K562 (cell line): ENCODE results near the gene NABP1. TPM values are rescaled to one million over a fixed set of nuclear protein-coding genes. Genes with fewer than 3 reads are reported as not detected.

Source experiments
- ATAC-seq: fragments of 200-7000 bp; cut with Tn5 transposase; 3 replicates; pipeline ENCODE4 v1.9.1; 2020; ENCODE audit warnings: moderate library complexity
- BruUV-seq: library from RNA; stranded (reverse); fragments of 400-500 nt; replicated peaks from 2 replicates; lab custom pipeline; 2021; lab: Mats Ljungman, UMichigan
- CTCF ChIA-PET: fragments of 300-600 bp; formaldehyde crosslinking; extraction: SDS; loops from one replicate; lab custom pipeline; 2021; ENCODE audit warnings: low intra/inter-chr PET ratio; lab: Yijun Ruan, JAX
- POLR2A ChIA-PET: fragments of 300-600, 350-650 bp; sonication (Branson Sonifier 250); formaldehyde crosslinking; extraction: SDS; loops from one replicate; lab custom pipeline; 2021; ENCODE audit warnings: antibody characterized with exemption, inconsistent platforms; lab: Yijun Ruan, JAX
- DNase-seq, 4 experiments: peaks; one replicate each; pipeline versions ENCODE4 v3.0.0 to v3.0.0-alpha.2; 2011 to 2018; ENCODE audit warnings: low spot score in 3 of 4, mixed read lengths in 3 of 4; ENCODE audit errors: extremely low read depth in 1 of 4
- FAIRE-seq: peaks from 2 replicates; lab custom pipeline; 2011; peaks lifted over from hg19 to GRCh38; lab: Jason Lieb, UNC
- H2AFZ ChIP-seq: 2 replicates; pipeline ENCODE4 v1.6.0; 2011; ENCODE audit warnings: low read depth, low read length, control low read depth, inconsistent platforms
- H3K27ac ChIP-seq: fragments of 200-600 bp; 3 replicates; pipeline ENCODE4 v1.8.0; 2011; ENCODE audit warnings: low read depth, mild to moderate bottlenecking, control low read depth, inconsistent platforms, low read length, moderate library complexity, mixed read lengths; ENCODE audit errors: extremely low read depth
- H3K27me3 ChIP-seq, 2 experiments: fragments of 300-600 bp in 1 of 2; 2 replicates in 1 of 2; 3 replicates in 1 of 2; pipeline versions ENCODE4 v1.6.0 to v1.8.0; 2011; ENCODE audit warnings: inconsistent platforms in 2 of 2, low read length in 2 of 2, mild to moderate bottlenecking in 1 of 2, mixed read lengths in 1 of 2, moderate library complexity in 1 of 2; ENCODE audit not compliant: control insufficient read depth in 2 of 2, insufficient read depth in 2 of 2
- H3K36me3 ChIP-seq: fragments of 300-600 bp; 3 replicates; pipeline ENCODE4 v1.8.0; 2011; ENCODE audit warnings: mild to moderate bottlenecking, low read length, inconsistent platforms; ENCODE audit not compliant: control insufficient read depth, insufficient read depth
- H3K4me1 ChIP-seq, 2 experiments: fragments of 200-600 bp in 1 of 2; replicated peaks in 1 of 2; 2 replicates in 1 of 2; 3 replicates in 1 of 2; pipeline versions ENCODE4 v1.5.1 to v1.8.0; 2011; ENCODE audit warnings: inconsistent platforms in 2 of 2, low read length in 2 of 2, mild to moderate bottlenecking in 1 of 2, mixed read lengths in 1 of 2, moderate library complexity in 1 of 2; ENCODE audit not compliant: control insufficient read depth in 2 of 2, insufficient read depth in 2 of 2
- H3K4me2 ChIP-seq: 2 replicates; pipeline ENCODE4 v1.6.1; 2011; ENCODE audit warnings: low read length, control low read depth, inconsistent platforms, mixed read lengths; ENCODE audit not compliant: insufficient read depth
- H3K4me3 ChIP-seq: fragments of 200-600 bp; sonication (generic), shearing (Covaris generic); 2 replicates; pipeline ENCODE4 v1.5.1; 2016; ENCODE audit warnings: control low read depth, inconsistent platforms
- H3K79me2 ChIP-seq: fragments of 200-600 bp; 3 replicates; pipeline ENCODE4 v1.8.0; 2011; ENCODE audit warnings: low read length, inconsistent platforms; ENCODE audit not compliant: control insufficient read depth, insufficient read depth
- H3K9ac ChIP-seq, 2 experiments: 2 replicates each; pipeline versions ENCODE4 v1.6.0 to v1.6.1; 2011; ENCODE audit warnings: low read depth in 2 of 2, low read length in 2 of 2, control low read depth in 1 of 2, inconsistent platforms in 1 of 2, mild to moderate bottlenecking in 1 of 2, mixed read lengths in 1 of 2; ENCODE audit not compliant: insufficient read depth in 1 of 2
- H3K9me1 ChIP-seq: one replicate; pipeline ENCODE4 v1.6.0; 2011; ENCODE audit warnings: inconsistent platforms, mild to moderate bottlenecking, low read length, moderate library complexity; ENCODE audit not compliant: control insufficient read depth, insufficient read depth
- H3K9me3 ChIP-seq: replicated peaks from 2 replicates; pipeline ENCODE4 v1.5.1; 2011; ENCODE audit warnings: low read depth, low read length, inconsistent platforms; ENCODE audit not compliant: control insufficient read depth, insufficient read depth
- H4K20me1 ChIP-seq: replicated peaks from 2 replicates; pipeline ENCODE4 v1.6.1; 2011; ENCODE audit warnings: low read length, inconsistent platforms, mixed read lengths; ENCODE audit not compliant: control insufficient read depth, insufficient read depth
- ARID4B ChIP-seq: sonication (generic); formaldehyde crosslinking; IDR thresholded peaks from 2 replicates; pipeline ENCODE4 v1.8.0; 2022; ENCODE audit warnings: mild to moderate bottlenecking, missing genetic modification reagents
- CREB5 ChIP-seq: fragments of 250-450 bp; sonication (Bioruptor Pico); IDR thresholded peaks from 2 replicates; pipeline ENCODE4 v1.5.0; 2020; ENCODE audit warnings: mild to moderate bottlenecking
- DMBX1 ChIP-seq: fragments of 250-450 bp; sonication (Bioruptor Pico); IDR thresholded peaks from 2 replicates; pipeline ENCODE4 v1.8.0; 2022; ENCODE audit warnings: inconsistent platforms, mild to moderate bottlenecking, moderate library complexity, borderline replicate concordance
- E2F8 ChIP-seq: fragments of 450-650 bp; IDR thresholded peaks from 2 replicates; pipeline ENCODE4 v1.7.1; 2018; ENCODE audit warnings: mild to moderate bottlenecking, low read depth; ENCODE audit not compliant: partially characterized antibody
- SMARCC2 ChIP-seq: fragments of 450-650 bp; IDR thresholded peaks from 2 replicates; pipeline ENCODE4 v1.6.1; 2017; ENCODE audit warnings: antibody characterized with exemption, moderate library complexity, mild to moderate bottlenecking, low read depth
- SNIP1 ChIP-seq: fragments of 450-650 bp; IDR thresholded peaks from 2 replicates; pipeline ENCODE4 v1.7.1; 2017; ENCODE audit warnings: low read depth, mild to moderate bottlenecking
- TARDBP ChIP-seq: fragments of 450-650 bp; IDR thresholded peaks from 2 replicates; pipeline ENCODE4 v1.6.1; 2016
- TCF7L2 ChIP-seq: fragments of 150-350 bp; IDR thresholded peaks from 2 replicates; pipeline ENCODE4 v1.6.1; 2016; ENCODE audit warnings: low read depth, mild to moderate bottlenecking, low read length, moderate library complexity
- THAP7 ChIP-seq: fragments of 250-450 bp; sonication (Bioruptor Pico); IDR thresholded peaks from 2 replicates; pipeline ENCODE4 v1.5.0; 2021
- ZBED1 ChIP-seq: IDR thresholded peaks from 2 replicates; pipeline ENCODE4 v1.6.1; 2014
- ZBTB43 ChIP-seq: sonication (generic); formaldehyde crosslinking; IDR thresholded peaks from 2 replicates; pipeline ENCODE4 v1.8.0; 2023; ENCODE audit warnings: mild to moderate bottlenecking, missing genetic modification reagents
- WGBS: fragments of 100-300 bp; shearing (Covaris generic); methylation state at CpG from one replicate; pipeline ENCODE4 v1.1.6; 2016; ENCODE audit warnings: low coverage, mixed read lengths; ENCODE audit not compliant: insufficient coverage; ENCODE audit errors: missing lambda C conversion rate; 5-methylcytosine and 5-hydroxymethylcytosine counted together
- in situ Hi-C: fragments of 300-500 bp; cut with MboI; formaldehyde crosslinking; loops from 4 replicates; pipeline ENCODE4 v1.15.0; 2018; ENCODE audit warnings: inconsistent platforms, mixed read lengths
- intact Hi-C: fragments of 100-400 bp; cut with micrococcal nuclease; formaldehyde crosslinking; loops from 2 replicates; pipeline ENCODE4 v1.14.2; 2022
- polyA plus RNA-seq, 8 experiments: library from polyadenylated mRNA; depleted of rRNA in 4 of 8; stranded (reverse) in 5 of 8; unstranded in 3 of 8; fragments of >200 nt; fragmentation: Nextera tagmentation in 2 of 8; fragmentation: Illumina TruSeq in 1 of 8; extraction: Ambion mirVana in 2 of 8; extraction: Trizol in 1 of 8; gene quantifications; 2 replicates each; pipeline versions ENCODE4 v1.2.1 to v1.2.3, GENCODE V29; 2011 to 2014; ENCODE audit warnings: inconsistent platforms in 1 of 8, missing spikeins in 1 of 8
- total RNA-seq, 7 experiments: library from RNA; depleted of rRNA in 6 of 7; stranded (reverse); fragments of >200 nt in 6 of 7; fragmentation: Illumina TruSeq in 2 of 7; extraction: Trizol in 2 of 7; gene quantifications; 2 replicates each; pipeline versions ENCODE4 v1.2.1 to v1.2.3, GENCODE V29; 2011 to 2021; ENCODE audit warnings: low replicate concordance in 1 of 7

NABP1 gene
- total and polyA plus RNA-seq, 9 of the 15 experiments (the other 6 are each of a cell fraction or from before 2014, with no cell fraction given): 12.8 to 44.0 (median 20.2) TPM

GRCh38 chr2:191691898-191692297 is 14.0 kb downstream of the NABP1 start:
- DNase-seq: no peak
- no peaks in the 10 kb centered on the region for H3K9me1 ChIP-seq
- no peak overlapping the region for H2AFZ ChIP-seq
- no peak overlapping the region for H3K27ac ChIP-seq
- ChIA-PET POLR2A (interaction anchor here (0.6 to 2.1 kb wide), 10 partner anchors 9 to 136 kb away, joined by 3 to 14 read pairs (median 4); no protein-coding TSS in a partner anchor), CTCF (interaction anchor here (1.2 to 1.9 kb wide), 2 partner anchors 123 to 126 kb away, joined by 3 to 11 read pairs; no protein-coding TSS in a partner anchor)
- intact Hi-C loops (loop anchor here (1.0 kb wide), 2 partner anchors 121 to 126 kb away; no protein-coding TSS in a partner anchor), in situ Hi-C loops (no loop called here)
- no peak overlapping the region for H3K9ac ChIP-seq
- no peak overlapping the region for H3K4me3 ChIP-seq
- peaks cover 17% of the 10 kb centered on the region; the same call in 2 of the 3 replicates for H3K36me3 ChIP-seq
- FAIRE-seq: no peak
- no peaks in the 10 kb centered on the region for H4K20me1 ChIP-seq
- peaks cover 0 to 7% of the 10 kb centered on the region in 2 experiments; a peak in 3 of 5 replicates for H3K4me1 ChIP-seq
- TF ChIP-seq ZBED1: no peak
- TF ChIP-seq CREB5 (CRISPR knock-in tag): no peak
- TF ChIP-seq TARDBP: no peak
- no peak for TF ChIP-seq ZBTB43 (CRISPR knock-in tag)
- TF ChIP-seq ARID4B: no peak
- no peak for TF ChIP-seq THAP7 (CRISPR knock-in tag)
- no peak for TF ChIP-seq E2F8
- no peak for TF ChIP-seq SNIP1
- no peak for TF ChIP-seq DMBX1 (CRISPR knock-in tag)
- TF ChIP-seq TCF7L2: no peak
- TF ChIP-seq SMARCC2: no peak
- H3K4me2 ChIP-seq: no peak overlapping the region
- no peaks in the 10 kb centered on the region for H3K79me2 ChIP-seq
- no peaks in the 10 kb centered on the region for H3K27me3 ChIP-seq
- ATAC-seq: no peak
- H3K9me3 ChIP-seq: no peaks in the 10 kb centered on the region
- BruUV-seq: no TSS peak
- 82% methylated on average over 4 of the region's 4 CpGs for WGBS
